GM06990 (cell line): Measurements from ENCODE around the gene SEMA4G.

Source experiments
- DNase-seq: peaks from one replicate; pipeline ENCODE4 v3.0.0-alpha.2; 2011; ENCODE audit not compliant: insufficient read length; ENCODE audit errors: extremely low read depth
- H3K27me3 ChIP-seq: replicated peaks from 2 replicates; pipeline ENCODE4 v1.6.0; 2011; ENCODE audit warnings: low read length; ENCODE audit not compliant: control insufficient read depth, insufficient read depth
- H3K36me3 ChIP-seq: 2 replicates; pipeline ENCODE4 v1.5.1; 2011; ENCODE audit warnings: low read length; ENCODE audit not compliant: control insufficient read depth, insufficient read depth
- H3K4me3 ChIP-seq: replicated peaks from 2 replicates; pipeline ENCODE4 v1.5.1; 2011; ENCODE audit warnings: low read depth, mild to moderate bottlenecking, control low read depth, low read length
- TF ChIP-seq, protein P1 (sequence below): IDR thresholded peaks from 2 replicates; pipeline ENCODE4 v1.5.1; 2011; ENCODE audit warnings: low read length, control low read depth, mild to moderate bottlenecking, inconsistent platforms; ENCODE audit not compliant: insufficient read depth, poor library complexity, severe bottlenecking

Gene SEMA4G

DNA sequence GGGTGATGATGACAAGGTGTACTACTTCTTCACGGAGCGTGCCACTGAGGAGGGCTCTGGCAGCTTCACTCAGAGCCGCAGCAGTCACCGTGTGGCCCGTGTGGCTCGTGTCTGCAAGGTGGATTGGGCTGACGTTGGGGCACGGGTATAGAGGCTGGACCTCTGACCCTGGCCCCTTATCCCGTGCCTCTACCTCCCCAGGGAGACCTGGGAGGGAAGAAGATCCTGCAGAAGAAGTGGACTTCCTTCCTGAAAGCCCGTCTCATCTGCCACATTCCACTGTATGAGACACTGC lies 9.5 kb downstream of the SEMA4G start:
- H3K4me3 ChIP-seq, result no peak overlapping the region
- no peaks in the 10 kb centered on the region for H3K27me3 ChIP-seq
- DNase-seq, result no peak
- H3K36me3 ChIP-seq, result peaks cover 6% of the 10 kb centered on the region
- TF ChIP-seq, protein P1, sequence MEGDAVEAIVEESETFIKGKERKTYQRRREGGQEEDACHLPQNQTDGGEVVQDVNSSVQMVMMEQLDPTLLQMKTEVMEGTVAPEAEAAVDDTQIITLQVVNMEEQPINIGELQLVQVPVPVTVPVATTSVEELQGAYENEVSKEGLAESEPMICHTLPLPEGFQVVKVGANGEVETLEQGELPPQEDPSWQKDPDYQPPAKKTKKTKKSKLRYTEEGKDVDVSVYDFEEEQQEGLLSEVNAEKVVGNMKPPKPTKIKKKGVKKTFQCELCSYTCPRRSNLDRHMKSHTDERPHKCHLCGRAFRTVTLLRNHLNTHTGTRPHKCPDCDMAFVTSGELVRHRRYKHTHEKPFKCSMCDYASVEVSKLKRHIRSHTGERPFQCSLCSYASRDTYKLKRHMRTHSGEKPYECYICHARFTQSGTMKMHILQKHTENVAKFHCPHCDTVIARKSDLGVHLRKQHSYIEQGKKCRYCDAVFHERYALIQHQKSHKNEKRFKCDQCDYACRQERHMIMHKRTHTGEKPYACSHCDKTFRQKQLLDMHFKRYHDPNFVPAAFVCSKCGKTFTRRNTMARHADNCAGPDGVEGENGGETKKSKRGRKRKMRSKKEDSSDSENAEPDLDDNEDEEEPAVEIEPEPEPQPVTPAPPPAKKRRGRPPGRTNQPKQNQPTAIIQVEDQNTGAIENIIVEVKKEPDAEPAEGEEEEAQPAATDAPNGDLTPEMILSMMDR, result no peak

DNA sequence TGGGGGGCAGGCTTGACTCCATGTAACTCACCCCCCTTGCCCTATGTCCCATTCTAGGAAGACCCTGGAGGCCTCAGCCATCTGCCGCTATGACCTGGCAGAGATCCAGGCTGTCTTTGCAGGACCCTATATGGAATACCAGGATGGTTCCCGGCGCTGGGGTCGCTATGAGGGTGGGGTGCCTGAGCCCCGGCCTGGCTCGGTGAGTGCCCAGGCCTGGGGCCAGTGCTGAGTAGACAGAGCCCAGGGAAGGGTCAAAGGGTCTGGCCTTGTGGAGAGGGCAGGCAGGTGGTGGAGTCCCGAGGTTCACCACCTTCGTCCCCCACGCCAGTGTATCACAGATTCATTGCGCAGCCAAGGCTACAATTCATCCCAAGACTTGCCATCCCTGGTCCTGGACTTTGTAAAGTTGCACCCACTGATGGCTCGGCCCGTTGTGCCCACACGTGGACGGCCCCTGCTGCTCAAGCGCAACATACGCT lies 10.5 kb downstream of the SEMA4G start:
- Histone ChIP-seq H3K36me3 (peaks cover 6% of the 10 kb centered on the region), H3K4me3 (no peak overlapping the region), H3K27me3 (no peaks in the 10 kb centered on the region)
- DNase-seq, result no peak
- TF ChIP-seq, protein P1, result no peak

DNA sequence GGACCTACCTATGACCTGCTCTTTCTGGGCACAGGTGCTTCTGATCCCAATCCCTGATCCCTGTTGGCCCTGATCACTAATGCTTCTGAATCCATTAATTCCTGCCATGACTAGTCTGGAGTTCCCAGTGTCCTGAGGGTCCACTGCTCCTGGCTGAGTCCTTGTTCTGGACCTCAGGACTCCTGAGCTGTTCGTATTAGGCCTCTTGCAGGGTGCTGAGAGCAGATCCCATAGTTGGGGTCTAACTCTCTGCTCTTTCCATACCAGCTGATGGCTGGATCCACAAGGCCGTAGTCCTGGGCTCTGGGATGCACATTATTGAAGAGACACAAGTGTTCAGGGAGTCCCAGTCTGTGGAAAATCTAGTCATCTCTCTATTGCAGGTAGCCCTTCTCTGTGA lies 11.0 kb downstream of the SEMA4G start:
- DNase-seq, result no peak
- Histone ChIP-seq H3K4me3 (no peak overlapping the region), H3K36me3 (peaks cover 6% of the 10 kb centered on the region), H3K27me3 (no peaks in the 10 kb centered on the region)
- TF ChIP-seq, protein P1, result no peak

DNA sequence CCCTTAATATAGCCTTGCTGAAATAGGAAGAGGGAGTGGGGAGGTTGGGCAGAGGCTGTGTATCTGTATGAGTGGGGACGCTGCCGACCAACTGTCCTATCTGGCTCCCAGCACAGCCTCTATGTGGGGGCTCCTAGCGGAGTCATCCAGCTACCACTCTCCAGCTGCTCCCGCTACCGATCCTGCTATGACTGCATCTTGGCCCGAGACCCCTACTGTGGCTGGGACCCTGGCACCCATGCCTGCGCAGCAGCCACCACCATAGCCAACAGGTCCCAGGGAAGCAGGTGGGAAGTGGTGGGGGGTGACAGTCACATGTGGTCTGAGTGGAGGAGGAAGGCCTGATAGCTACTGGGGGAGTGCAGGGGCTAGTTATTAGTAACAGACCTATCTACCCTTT lies 11.4 kb downstream of the SEMA4G start:
- peaks cover 7% of the 10 kb centered on the region for H3K36me3 ChIP-seq
- TF ChIP-seq, protein P1, result no peak
- H3K27me3 ChIP-seq, result no peaks in the 10 kb centered on the region
- H3K4me3 ChIP-seq, result no peak overlapping the region
- DNase-seq, result no peak

DNA sequence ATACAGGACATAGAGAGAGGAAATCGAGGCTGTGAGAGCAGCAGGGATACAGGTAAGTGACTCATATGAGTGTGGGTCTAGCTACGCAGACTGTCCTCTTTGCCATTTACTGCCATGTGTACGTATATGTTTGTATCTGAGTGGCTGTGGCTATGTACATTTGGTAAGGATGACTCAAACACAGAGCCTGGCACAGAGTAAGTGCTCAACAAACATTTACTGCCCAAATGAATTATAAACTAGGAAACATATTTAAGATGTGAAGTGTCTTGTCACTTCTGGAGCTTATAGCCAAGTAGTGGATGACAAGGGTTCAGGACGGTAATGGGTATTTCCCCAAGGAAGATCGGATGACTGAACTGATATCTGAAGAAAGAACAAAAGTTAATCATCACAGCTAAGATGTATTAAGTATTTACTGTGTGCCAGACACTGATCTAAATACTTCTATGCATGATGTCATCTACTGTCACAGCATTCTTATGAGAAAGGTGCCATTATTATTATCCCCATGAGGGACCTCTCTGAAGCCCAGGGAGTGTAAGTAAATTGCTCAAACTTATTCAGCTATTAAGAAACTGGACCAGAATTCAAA lies 12.0 kb downstream of the SEMA4G start:
- H3K27me3 ChIP-seq, result no peaks in the 10 kb centered on the region

More for the DNA sequence above, 12.0 kb downstream of the SEMA4G start:
- TF ChIP-seq, protein P1, result no peak
- no peak for DNase-seq
- no peak overlapping the region for H3K4me3 ChIP-seq
- peaks cover 7% of the 10 kb centered on the region for H3K36me3 ChIP-seq
